H1 (cell line): ENCODE measurements around the gene CBX4. TPM values are rescaled to one million over a fixed set of nuclear protein-coding genes. Genes with fewer than 3 reads are reported as not detected.

Experiments used
- BACH1 ChIP-seq: IDR thresholded peaks from 2 replicates; pipeline ENCODE4 v1.6.1; 2012; ENCODE audit warnings: low read length, improper control_type of control experiment
- CBX8 ChIP-seq: fragments of 300-800, 300-1000 bp; sonication (generic); IDR thresholded peaks from 2 replicates; pipeline ENCODE4 v1.7.1; 2016; ENCODE audit warnings: low read depth, low read length, borderline replicate concordance
- EZH2 ChIP-seq: fragments of 200-600 bp; sonication (generic); IDR thresholded peaks from 2 replicates; pipeline ENCODE4 v1.7.1; 2012; ENCODE audit warnings: low read depth, mild to moderate bottlenecking, moderate library complexity, low read length, inconsistent platforms; ENCODE audit not compliant: severe bottlenecking
- FOSL1 ChIP-seq: IDR thresholded peaks from 2 replicates; pipeline ENCODE4 v1.6.1; 2011; ENCODE audit warnings: mild to moderate bottlenecking, low read depth, low read length, moderate library complexity; ENCODE audit not compliant: insufficient read depth
- HDAC2 ChIP-seq, 2 experiments: fragments of 300-600 bp in 1 of 2; sonication (generic) in 1 of 2; IDR thresholded peaks; 2 replicates each; pipeline ENCODE4 v1.6.1; 2011 to 2012; ENCODE audit warnings: low read depth in 2 of 2, low read length in 2 of 2, mild to moderate bottlenecking in 2 of 2, moderate library complexity in 2 of 2, borderline replicate concordance in 1 of 2, inconsistent platforms in 1 of 2
- KDM5A ChIP-seq: fragments of 200-600 bp; IDR thresholded peaks from 2 replicates; pipeline ENCODE4 v1.7.1; 2012; ENCODE audit warnings: mild to moderate bottlenecking, low read length, inconsistent platforms, mixed read lengths
- NRF1 ChIP-seq: IDR thresholded peaks from 2 replicates; pipeline ENCODE4 v1.6.1; 2011; ENCODE audit warnings: mild to moderate bottlenecking, low read depth, low read length, improper control_type of control experiment
- POLR2AphosphoS5 ChIP-seq: IDR thresholded peaks from 2 replicates; pipeline ENCODE4 v1.6.1; 2011; ENCODE audit warnings: low read depth, low read length
- POU5F1 ChIP-seq: IDR thresholded peaks from 2 replicates; pipeline ENCODE4 v1.6.1; 2011; ENCODE audit warnings: low read depth, mild to moderate bottlenecking, low read length, moderate library complexity
- RFX5 ChIP-seq: IDR thresholded peaks from 2 replicates; pipeline ENCODE4 v1.6.1; 2011; ENCODE audit warnings: low read depth, low read length, improper control_type of control experiment, borderline replicate concordance
- RXRA ChIP-seq: IDR thresholded peaks from 2 replicates; pipeline ENCODE4 v1.6.1; 2011; ENCODE audit warnings: low read depth, mild to moderate bottlenecking, low read length, moderate library complexity; ENCODE audit not compliant: insufficient read depth
- SIN3A ChIP-seq, 2 experiments: IDR thresholded peaks in 1 of 2; conservative IDR thresholded peaks in 1 of 2; 2 replicates each; pipeline ENCODE4 v1.6.1; 2011 to 2012; ENCODE audit warnings: low read length in 2 of 2, improper control_type of control experiment in 1 of 2, low read depth in 1 of 2, mild to moderate bottlenecking in 1 of 2
- SIRT6 ChIP-seq: IDR thresholded peaks from one replicate; pipeline ENCODE4 v1.7.1; 2012; ENCODE audit warnings: low read length, inconsistent platforms
- SUZ12 ChIP-seq: fragments of 200-600 bp; sonication (generic); IDR thresholded peaks from 2 replicates; pipeline ENCODE4 v1.6.1; 2012; ENCODE audit warnings: mild to moderate bottlenecking, inconsistent platforms, low read length, moderate library complexity, mixed read lengths
- TAF7 ChIP-seq: optimal IDR thresholded peaks from 2 replicates; pipeline ENCODE3; 2011; ENCODE audit warnings: low read depth, mild to moderate bottlenecking, inconsistent platforms, low read length, moderate library complexity, borderline replicate concordance
- TEAD4 ChIP-seq: IDR thresholded peaks from 2 replicates; pipeline ENCODE4 v1.6.1; 2012; ENCODE audit warnings: low read depth, low read length, inconsistent platforms, mixed read lengths
- YY1 ChIP-seq: IDR thresholded peaks from 2 replicates; pipeline ENCODE4 v1.6.1; 2011; ENCODE audit warnings: low read depth, mild to moderate bottlenecking, low read length
- ZNF274 ChIP-seq: IDR thresholded peaks from 2 replicates; pipeline ENCODE4 v1.7.0; 2012; ENCODE audit warnings: low read length, borderline replicate concordance; ENCODE audit errors: extremely low read depth
- polyA plus RNA-seq, 7 experiments: library from polyadenylated mRNA; depleted of rRNA in 3 of 7; stranded (reverse) in 5 of 7; unstranded in 2 of 7; fragments of >200 nt in 5 of 7; fragments of 200-250 nt in 2 of 7; gene quantifications; 1 replicate in 5 of 7; 2 replicates in 1 of 7; 4 replicates in 1 of 7; pipeline versions ENCODE4 v1.2.1 to v1.2.3, GENCODE V29; 2011 to 2013; ENCODE audit warnings: missing spikeins in 2 of 7, mixed read lengths in 2 of 7
- total RNA-seq: library from RNA; stranded (reverse); fragmentation: NEBNext Ultra II Directional; extraction: Animal tissue kit (Norgen Biotek cat#: 25700); gene quantifications from 2 replicates; pipeline ENCODE4 v1.2.1, GENCODE V29; 2021
- TF ChIP-seq, protein P1 (sequence below): IDR thresholded peaks from 2 replicates; pipeline ENCODE4 v1.6.1; 2011; ENCODE audit warnings: low read depth, mild to moderate bottlenecking, low read length; ENCODE audit not compliant: insufficient read depth
- TF ChIP-seq, protein P2 (sequence below): IDR thresholded peaks from 2 replicates; pipeline ENCODE4 v1.6.1; 2012; ENCODE audit warnings: inconsistent platforms
- TF ChIP-seq, protein P3 (sequence below): IDR thresholded peaks from 2 replicates; pipeline ENCODE4 v1.6.1; 2012; ENCODE audit warnings: low read length, inconsistent platforms

Gene CBX4
- total and polyA plus RNA-seq, 2 of the 8 experiments (the other 6 are each of a cell fraction or from before 2014, with no cell fraction given): 1.8 to 4.0 TPM

DNA sequence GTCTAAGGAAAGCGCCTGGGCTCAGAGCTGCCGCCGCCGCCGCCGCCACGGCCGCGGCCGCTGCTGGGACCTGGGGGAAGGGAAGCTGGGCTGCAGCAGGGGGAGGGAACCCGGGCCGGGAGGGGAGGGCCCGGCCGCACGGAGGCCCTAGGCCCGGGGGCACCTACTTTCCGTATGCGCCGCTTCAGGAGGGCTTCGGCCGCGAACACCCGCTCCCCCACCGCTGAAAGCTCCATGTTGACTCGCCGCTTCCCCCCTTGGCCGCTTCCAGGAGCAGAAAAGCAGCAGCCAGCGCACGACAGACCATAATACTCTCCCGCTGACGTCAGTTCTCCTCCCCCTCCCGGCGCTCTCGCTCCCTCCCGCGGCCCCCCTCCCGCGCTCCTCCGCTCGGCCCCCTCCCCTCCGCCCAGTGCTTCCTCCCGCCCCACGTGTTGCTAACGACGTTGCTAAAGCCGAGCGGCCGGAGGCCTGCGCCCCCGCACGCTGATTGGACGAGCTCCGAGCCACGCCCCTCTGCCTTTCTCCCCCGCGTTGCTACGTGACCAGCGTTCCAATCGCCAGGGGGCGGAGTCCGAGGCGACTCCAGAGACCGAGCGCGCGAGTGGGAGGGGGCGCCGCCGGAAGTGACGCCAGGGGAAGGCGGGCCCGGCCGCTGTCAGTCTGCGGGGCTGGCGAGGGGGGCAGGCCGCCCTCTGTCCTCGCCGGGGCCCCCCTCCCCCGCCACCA is 42.3 kb downstream of the CBX4 start, which contains the start of gene CBX8 (continued):
- TF ChIP-seq, protein P1, sequence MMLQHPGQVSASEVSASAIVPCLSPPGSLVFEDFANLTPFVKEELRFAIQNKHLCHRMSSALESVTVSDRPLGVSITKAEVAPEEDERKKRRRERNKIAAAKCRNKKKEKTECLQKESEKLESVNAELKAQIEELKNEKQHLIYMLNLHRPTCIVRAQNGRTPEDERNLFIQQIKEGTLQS: no peak
- TF ChIP-seq KDM5A (no peak), HDAC2 (IDR thresholded peaks at IDR 0.05; ENCODE audit: borderline replicate concordance in 1 of 2, low read depth in 2 of 2, low read length in 2 of 2) (0 out of 4 replicates have a peak, but pooled peaks of 1 of the 2 experiments have one; percentile 85), SIN3A (conservative IDR thresholded peaks at IDR 0.05 in 1 of 2, IDR thresholded peaks at IDR 0.05 in 1 of 2; ENCODE audit: low read depth in 1 of 2, low read length in 2 of 2) (peak; percentile 17 to 50; a peak in 1 of 4 replicates), FOSL1 (no peak), ZNF274 (no peak), POLR2AphosphoS5 (peak; percentile 61; the same call in 1 of the 2 replicates), BACH1 (peak; percentile 95), SUZ12 (no peak), YY1 (no peak), TEAD4 (no peak), SIRT6 (no peak), POU5F1 (no peak), RXRA (no peak), TAF7 (peak; percentile 20), NRF1 (no peak), CBX8 (no peak), EZH2 (no peak), RFX5 (no peak)
- TF ChIP-seq, protein P2, sequence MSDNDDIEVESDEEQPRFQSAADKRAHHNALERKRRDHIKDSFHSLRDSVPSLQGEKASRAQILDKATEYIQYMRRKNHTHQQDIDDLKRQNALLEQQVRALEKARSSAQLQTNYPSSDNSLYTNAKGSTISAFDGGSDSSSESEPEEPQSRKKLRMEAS: peak; percentile 74
- TF ChIP-seq, protein P3, sequence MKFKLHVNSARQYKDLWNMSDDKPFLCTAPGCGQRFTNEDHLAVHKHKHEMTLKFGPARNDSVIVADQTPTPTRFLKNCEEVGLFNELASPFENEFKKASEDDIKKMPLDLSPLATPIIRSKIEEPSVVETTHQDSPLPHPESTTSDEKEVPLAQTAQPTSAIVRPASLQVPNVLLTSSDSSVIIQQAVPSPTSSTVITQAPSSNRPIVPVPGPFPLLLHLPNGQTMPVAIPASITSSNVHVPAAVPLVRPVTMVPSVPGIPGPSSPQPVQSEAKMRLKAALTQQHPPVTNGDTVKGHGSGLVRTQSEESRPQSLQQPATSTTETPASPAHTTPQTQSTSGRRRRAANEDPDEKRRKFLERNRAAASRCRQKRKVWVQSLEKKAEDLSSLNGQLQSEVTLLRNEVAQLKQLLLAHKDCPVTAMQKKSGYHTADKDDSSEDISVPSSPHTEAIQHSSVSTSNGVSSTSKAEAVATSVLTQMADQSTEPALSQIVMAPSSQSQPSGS: no peak
